Hematopoietic multipotent progenitor cell treated with erythropoietin and hydrocortisone succinate and interleukin-3 and kit ligand, for 15 days (in vitro differentiated cells): ENCODE results near the gene NPAS1.

ENCODE experiments used
- DNase-seq: peaks from one replicate; pipeline ENCODE4 v3.0.0-alpha.2; 2015; ENCODE audit warnings: low spot score

Gene NPAS1

GRCh38 chr19:47020132-47020805 is 632 bp downstream of the NPAS1 start:
- DNase-seq = no peak

DNA sequence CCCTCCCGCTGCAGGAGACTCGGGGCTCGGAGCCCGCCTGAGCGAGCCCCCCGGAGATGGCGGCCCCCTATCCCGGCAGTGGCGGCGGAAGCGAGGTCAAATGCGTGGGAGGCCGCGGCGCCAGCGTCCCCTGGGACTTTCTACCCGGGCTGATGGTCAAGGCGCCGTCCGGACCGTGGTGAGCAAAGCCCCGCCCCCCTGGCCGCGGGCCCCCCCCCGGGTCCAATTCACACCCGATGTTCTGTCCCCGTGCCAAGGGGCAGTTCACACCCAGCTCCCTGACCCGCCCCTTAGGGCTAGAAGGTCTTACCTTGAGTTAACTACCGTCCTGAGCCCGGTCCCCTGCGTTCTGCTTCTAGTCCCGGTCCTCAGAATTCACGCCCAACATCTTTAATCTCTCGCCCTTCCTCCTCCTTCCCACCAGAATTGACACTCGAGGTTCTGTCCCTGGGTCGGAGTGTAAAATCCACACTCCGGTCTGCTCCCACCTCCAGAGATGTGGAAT is 1.4 kb downstream of the NPAS1 start:
- no peak for DNase-seq

DNA sequence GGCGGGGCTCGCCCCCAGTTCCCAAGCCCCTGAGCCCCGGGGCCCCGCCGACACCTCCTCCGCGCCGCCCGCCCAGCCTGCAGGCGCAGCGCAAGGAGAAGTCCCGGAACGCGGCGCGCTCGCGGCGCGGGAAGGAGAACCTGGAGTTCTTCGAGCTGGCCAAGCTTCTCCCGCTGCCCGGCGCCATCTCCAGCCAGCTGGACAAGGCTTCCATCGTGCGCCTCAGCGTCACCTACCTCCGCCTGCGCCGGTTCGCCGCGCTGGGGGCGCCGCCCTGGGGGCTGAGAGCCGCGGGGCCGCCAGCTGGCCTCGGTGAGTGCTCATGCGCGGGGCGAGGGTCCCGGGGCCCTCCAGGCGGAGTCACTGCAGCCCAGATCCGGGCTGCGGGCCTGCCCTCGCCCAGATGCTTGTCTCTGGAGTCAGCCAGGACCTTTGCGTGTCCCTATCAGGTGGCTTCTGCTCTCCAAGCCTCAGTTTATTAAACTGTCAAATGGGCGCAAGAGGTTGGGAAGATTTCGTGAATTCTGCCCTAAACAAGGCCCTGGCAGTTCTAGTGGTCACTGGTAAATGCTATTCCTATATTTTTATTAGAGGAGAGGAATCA is 2.0 kb downstream of the NPAS1 start:
- no peak for DNase-seq

- no peak for DNase-seq
Measured at GRCh38 chr19:47022140-47022536, 2.5 kb downstream of the NPAS1 start.

DNA sequence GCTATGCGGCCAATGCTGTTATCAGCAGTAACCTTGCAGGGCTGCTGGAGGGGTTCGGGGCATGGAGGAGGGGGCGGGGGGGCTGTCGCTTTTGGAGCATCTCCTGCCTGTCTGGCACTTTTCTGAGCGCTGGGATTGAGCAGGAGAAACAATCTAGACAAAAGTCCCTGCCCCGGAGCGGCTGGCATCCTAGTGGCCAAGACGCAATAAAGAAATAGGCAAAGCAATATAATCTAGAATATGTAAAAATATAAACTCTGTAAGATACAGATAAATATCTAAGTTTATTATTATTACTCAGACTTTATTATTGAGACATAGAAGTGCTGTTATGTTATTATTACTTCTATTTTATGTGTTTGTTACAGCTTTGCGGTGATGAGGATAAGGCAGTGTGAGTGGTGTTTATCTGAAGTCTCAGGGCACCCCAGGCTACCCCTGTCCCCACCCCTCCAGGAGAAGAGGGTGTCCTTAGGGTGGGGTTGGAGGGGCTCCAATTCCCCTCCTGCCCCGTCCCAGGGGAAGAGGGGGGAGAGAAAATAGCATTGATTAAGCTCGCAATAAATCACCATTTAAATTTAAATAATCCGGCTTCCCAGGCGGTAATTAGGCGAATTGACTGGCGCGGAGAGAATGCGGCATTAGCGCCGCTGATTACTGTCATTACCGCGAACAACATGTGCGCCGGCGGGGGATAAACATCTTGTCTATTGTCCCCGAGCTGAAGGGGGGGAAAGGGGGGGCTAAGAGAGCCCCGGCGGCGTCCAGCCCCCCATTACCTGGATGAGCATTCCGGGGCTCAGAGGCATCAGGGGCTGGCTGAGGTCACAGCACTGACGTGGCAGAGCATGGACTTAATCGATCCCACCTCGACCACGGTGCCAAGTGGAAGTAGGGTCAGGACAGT is 3.2 kb downstream of the NPAS1 start:
- no peak for DNase-seq

- DNase-seq = no peak
Measured at GRCh38 chr19:47023448-47023794, 3.8 kb downstream of the NPAS1 start.

DNA sequence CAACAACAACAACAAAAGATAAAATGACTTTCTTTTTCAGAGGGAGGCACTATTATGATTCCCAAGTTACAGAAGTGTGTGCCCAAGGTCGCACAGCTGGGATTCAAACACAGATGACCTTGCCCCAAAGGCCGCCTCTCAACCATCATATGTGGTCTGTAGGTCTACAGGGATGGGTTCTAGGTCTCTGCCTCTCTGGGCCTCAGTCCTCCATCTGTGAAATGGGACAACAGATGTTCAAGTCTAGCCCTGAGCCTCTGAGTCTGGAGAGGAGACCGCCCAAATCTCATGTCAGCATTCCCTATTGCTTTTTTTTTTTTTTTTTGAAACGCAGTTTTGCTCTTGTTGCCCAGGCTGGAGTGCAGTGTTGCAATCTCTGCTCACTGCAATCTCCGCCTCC is 4.9 kb downstream of the NPAS1 start:
- DNase-seq = no peak

DNA sequence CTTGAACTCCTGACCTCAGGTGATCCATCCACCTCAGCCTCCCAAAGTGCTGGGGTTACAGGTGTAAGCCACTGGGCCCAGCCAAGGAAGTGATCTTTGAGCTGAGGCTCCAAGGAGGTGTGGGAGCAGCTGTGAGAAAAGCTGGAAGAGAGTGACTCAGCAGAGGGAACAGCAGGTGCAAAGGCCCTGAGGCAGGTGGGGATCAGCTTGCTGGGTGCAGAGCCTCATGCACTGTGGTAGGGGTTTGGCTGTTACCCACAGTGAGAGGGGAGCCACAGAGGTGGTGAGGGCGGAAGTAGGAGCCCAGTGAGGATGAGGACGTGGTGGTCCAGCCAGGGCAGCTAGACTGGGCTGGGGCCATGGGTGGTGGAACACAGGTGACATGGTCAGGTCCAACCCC is 6.5 kb downstream of the NPAS1 start:
- DNase-seq = no peak

DNA sequence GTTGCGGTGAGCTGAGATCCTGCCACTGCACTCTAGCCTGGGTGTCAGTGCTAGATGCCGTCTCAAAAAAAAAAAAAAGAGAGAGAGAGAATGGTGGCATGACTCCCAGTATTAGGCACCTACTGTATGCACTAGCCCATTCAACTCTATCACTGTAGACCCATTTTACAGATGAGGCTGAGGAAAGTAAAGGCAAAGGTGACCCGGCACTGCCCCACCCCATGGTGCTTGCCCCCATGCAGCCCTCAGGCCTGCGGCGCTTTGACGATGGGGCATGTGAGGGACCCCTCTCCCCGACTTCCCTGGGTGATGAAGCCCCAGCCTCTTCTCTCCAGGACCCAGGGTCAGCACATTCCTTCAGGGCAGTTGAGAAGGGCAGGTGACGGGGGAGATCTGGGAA is 7.3 kb downstream of the NPAS1 start:
- DNase-seq = no peak

DNA sequence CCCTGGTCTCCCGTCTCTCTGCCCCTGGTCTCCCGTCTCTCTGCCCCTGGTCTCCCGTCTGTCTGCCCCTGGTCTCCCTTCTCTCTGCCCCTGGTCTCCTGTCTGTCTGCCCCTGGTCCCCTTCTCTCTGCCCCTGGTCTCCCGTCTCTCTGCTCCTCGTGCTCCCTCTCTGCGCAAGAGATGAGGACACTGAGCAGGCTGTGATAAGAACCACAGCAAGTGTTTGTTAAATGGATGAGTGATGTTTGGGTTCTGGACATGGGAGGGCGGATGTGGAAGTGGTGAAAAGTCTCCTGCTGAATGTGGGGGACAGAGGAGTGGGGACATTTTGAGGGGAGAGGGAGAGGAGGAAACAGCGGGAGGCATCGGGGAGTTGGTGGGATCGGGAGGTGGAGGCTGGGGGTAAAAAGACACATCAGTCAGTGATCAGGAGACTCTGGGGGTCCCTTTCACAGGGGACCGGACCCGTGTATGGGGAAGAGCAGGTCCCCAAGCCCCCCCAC is 8.0 kb downstream of the NPAS1 start:
- DNase-seq = no peak

DNA sequence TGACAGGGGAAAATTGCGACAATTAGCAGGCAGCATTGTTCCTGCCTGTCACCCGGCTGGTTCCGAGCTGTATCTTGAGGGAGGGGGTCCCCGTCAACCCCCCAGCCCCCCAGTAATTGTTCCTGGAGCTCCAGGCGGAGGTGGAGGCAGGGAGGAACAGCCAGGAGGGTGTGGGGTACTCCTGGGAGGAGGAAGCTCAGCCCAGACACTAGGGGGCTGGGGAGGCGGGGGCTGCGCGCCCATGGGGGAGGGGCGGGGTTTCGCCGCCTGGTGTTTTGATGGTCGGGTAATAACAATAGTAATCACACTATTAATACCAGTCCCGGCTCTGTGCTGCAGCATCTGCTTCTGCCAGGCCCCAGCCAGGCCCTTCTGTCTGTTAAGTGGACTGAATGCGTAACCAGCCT is 8.6 kb downstream of the NPAS1 start:
- DNase-seq = no peak

- peak; percentile 46 for DNase-seq
Measured at GRCh38 chr19:47032171-47032811, 12.7 kb downstream of the NPAS1 start.

- peak; percentile 86 for DNase-seq
Measured at GRCh38 chr19:47035127-47036096, 15.8 kb downstream of the NPAS1 start.

DNA sequence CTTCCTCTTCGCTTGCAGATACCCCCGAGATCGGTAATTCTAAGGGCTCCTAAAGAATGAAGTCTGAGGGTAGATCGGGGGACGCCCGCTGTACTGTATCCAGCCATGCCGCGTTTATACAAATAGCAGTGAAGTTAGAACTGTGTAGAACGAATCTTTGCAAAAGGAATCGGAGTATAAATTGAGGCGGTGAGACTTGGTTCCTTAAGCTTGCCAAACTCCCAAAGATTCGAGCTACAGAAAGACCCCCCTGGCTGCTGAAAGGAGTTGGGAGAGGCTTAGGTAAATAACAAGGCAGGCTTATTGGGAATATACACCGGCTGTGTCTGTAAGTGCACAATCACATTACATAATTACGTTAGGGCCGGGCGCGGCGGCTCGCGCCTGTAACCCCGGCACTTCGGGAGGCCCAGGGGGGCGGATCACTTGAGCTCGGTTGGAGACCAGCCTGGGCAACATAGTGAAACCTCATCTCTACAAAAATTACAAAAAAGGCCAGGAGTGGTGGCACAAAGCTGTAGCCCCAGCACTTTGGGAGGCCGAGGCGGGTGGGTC is 16.5 kb downstream of the NPAS1 start:
- no peak for DNase-seq

DNA sequence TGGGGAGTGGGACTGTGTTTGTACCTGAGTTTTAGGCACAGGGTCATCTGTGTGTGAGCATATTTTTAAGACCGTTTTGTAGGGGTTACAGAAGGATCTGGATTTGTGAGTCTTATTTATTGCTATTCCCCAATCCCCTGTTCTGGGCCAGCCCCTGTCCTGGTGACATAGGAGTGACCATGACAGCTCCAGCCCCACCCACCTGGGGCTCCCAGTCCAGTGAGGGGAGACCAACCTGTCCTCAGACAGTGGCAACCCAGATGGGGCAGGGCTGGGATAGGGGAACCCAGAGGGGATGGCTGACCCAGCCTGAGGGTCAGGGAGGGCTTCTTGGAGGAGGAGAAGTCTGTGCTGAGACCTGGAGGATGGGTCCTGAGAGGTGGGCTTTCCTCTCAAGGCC is 18.1 kb downstream of the NPAS1 start:
- no peak for DNase-seq

DNA sequence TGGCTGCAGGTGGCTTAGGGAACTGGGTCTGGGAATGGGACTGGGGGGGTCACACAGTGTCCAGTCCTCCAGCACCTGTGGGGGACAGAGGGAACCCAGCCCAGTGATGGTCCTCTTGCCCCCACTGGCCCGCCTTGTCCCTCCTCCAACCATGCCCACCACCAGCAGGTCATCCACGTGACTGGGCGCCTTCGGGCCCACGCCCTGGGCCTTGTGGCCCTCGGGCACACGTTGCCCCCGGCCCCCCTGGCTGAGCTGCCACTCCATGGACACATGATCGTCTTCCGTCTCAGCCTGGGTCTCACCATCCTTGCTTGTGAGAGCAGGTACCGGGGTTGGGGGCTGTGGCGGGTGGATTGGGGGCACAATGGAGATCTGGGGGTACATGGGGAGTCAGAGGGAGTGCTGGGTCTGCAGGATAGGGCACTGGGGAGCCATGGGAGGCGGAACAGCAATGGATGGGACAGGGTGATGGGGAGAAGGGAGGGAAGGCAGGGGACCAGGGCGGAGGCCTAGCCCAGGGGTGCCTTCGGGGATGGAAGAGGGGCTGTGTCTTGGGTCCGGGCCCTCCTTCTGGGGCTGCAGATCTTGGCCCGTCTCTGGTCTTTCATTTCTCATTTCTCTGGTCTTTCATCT is 19.7 kb downstream of the NPAS1 start:
- no peak for DNase-seq

DNA sequence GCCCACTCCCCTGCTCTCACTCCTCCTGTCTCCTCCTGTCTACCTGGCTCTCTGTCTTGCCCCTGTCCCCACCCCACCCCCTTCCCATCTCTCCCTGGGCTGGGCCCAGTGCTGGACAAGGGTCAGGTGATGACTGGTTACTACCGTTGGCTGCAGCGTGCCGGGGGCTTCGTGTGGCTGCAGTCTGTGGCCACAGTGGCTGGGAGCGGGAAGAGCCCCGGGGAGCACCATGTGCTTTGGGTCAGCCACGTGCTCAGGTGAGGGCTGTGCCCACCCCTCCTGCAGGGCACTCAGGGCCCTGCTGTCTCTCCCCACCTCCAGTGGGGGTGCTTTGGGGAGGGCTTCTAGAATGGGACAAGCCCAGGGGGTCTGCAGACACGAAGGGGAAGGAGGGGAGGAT is 21.2 kb downstream of the NPAS1 start:
- no peak for DNase-seq

GRCh38 chr19:47044946-47045866 is 25.6 kb downstream of the NPAS1 start:
- DNase-seq = no peak

DNA sequence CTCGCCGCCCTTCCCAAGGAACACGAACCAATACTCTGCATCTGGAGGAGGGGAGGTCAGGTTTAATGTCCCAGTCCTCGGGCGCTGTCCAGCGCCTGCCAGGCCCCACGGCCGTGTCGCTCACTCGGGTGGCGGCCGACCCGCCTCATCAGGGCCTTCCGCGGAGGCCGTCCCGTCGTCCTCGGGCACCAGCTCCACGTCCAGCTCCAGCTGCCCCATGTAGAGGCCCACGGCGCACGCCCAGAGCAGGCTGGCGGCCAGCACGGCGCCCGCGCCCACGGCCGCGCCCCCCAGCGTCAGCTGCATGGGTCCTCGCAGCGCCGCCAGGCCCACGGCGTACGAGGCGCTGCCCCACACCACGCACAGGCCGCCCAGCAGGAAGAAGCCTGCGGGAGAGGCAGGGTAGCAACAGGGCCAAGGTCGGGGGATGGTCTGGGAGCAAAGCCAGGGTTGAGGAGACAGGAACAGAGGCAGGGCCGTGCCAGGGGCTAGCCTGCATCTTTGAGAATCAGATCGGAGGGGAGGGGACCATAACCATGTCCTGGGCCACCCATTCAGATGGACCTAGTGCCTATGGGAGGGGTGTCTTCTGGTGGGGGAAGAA is 26.3 kb downstream of the NPAS1 start:
- no peak for DNase-seq
